G401 (cell line): ENCODE data around the gene UNC79. TPM values are rescaled to one million over a fixed set of nuclear protein-coding genes. Genes with fewer than 3 reads are reported as not detected.

Experiments used
- total RNA-seq: library from RNA; depleted of rRNA; stranded (reverse); fragments of >200 nt; shearing (Covaris generic); gene quantifications from 2 replicates; pipeline ENCODE4 v1.2.3, GENCODE V29; 2014; rRNA removed

UNC79 gene
- total RNA-seq, 1 experiment from 2014 or later = 0.44 TPM

Other genes with a start within 250 kb of the UNC79 start
- gene MOAP1, start 246.0 kb upstream of the UNC79 start, total RNA-seq = 38.7 and 47.2 TPM in 2 replicates
- 18.1 and 25.6 TPM in 2 replicates for gene LYSET, start 245.6 kb upstream of the UNC79 start, total RNA-seq
- 42.8 and 48.8 TPM in 2 replicates for gene GON7, start 223.9 kb upstream of the UNC79 start, total RNA-seq
- gene UBR7, start 223.7 kb upstream of the UNC79 start, total RNA-seq = 31.4 and 35.6 TPM in 2 replicates
- 9.4 and 12.7 TPM in 2 replicates for gene BTBD7, start 97.9 kb upstream of the UNC79 start, total RNA-seq
- gene COX8C, start 83.8 kb upstream of the UNC79 start, total RNA-seq = not detected in 2 replicates